ENCODE measurements around the gene GLRX2.

DNA sequence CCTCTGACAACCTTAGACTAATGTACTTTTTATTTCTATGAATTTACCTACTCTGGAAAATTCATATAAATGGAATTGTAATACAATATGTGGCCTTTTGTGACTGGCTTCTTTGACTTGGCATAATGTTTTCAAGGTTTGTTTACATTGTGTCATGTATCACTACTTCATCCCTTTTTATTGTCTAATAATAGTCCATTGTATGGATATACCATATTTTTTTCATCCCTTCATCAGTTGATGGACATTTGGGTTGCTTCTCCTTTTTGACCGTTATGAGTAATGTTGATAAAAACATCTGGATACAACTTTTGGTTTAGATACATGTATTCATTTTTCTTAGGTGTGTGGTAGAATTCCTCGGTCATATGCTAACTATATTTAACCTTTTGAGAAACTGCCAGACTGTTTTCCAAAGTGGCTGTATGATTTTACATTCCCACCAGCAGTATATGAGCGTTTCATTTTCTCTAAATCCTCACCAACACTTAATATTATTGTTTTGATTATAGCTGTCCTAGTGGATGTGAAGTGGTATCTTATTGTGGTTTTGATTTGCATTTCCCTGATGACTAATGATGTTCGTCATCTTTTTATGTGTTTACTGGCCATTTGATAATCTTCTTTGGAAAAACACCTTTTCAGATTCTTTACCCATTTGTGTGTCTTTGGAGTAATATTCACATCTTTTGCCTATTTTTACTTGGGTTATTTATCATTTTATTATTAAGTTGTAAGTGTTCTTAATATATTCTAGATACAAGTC is 42.3 kb downstream of the GLRX2 start:
- TF ChIP-seq, protein P1, sequence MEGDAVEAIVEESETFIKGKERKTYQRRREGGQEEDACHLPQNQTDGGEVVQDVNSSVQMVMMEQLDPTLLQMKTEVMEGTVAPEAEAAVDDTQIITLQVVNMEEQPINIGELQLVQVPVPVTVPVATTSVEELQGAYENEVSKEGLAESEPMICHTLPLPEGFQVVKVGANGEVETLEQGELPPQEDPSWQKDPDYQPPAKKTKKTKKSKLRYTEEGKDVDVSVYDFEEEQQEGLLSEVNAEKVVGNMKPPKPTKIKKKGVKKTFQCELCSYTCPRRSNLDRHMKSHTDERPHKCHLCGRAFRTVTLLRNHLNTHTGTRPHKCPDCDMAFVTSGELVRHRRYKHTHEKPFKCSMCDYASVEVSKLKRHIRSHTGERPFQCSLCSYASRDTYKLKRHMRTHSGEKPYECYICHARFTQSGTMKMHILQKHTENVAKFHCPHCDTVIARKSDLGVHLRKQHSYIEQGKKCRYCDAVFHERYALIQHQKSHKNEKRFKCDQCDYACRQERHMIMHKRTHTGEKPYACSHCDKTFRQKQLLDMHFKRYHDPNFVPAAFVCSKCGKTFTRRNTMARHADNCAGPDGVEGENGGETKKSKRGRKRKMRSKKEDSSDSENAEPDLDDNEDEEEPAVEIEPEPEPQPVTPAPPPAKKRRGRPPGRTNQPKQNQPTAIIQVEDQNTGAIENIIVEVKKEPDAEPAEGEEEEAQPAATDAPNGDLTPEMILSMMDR (conservative IDR thresholded peaks at IDR 0.05; ENCODE audit: low read depth, low read length) = no peak
- no peak for TF ChIP-seq EZH2phosphoT487 (IDR thresholded peaks at IDR 0.05; ENCODE audit: borderline replicate concordance, low read length)
- no peak for TF ChIP-seq EZH2 (IDR thresholded peaks at IDR 0.05; ENCODE audit: low read length, unreplicated experiment)

Data from PC-3 (cell line).